ENCODE data around the gene LOXHD1.

DNA sequence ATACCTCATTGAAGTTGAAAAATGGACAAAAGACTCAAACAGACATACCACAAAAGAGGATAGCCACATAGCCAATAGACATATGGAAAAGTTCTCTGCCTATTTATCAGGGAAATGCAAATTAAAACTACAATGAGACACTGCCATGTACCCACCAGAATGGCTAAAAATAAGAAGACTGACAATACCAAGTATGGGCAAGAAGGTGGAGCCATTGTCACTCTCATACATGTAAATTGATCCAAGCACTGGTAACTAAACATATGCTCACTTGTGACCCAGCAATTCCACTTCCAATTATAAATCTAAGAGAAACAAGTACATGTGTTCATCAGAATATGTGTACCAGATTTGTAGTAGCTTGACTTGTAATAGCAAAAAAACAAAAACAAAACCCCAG lies 4.6 kb downstream of the LOXHD1 start:
- TF ChIP-seq, protein P1, sequence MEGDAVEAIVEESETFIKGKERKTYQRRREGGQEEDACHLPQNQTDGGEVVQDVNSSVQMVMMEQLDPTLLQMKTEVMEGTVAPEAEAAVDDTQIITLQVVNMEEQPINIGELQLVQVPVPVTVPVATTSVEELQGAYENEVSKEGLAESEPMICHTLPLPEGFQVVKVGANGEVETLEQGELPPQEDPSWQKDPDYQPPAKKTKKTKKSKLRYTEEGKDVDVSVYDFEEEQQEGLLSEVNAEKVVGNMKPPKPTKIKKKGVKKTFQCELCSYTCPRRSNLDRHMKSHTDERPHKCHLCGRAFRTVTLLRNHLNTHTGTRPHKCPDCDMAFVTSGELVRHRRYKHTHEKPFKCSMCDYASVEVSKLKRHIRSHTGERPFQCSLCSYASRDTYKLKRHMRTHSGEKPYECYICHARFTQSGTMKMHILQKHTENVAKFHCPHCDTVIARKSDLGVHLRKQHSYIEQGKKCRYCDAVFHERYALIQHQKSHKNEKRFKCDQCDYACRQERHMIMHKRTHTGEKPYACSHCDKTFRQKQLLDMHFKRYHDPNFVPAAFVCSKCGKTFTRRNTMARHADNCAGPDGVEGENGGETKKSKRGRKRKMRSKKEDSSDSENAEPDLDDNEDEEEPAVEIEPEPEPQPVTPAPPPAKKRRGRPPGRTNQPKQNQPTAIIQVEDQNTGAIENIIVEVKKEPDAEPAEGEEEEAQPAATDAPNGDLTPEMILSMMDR (IDR thresholded peaks at IDR 0.05 in 2 of 3, conservative IDR thresholded peaks at IDR 0.05 in 1 of 3; ENCODE audit: control insufficient read depth in 2 of 3, extremely low read depth in 1 of 3, insufficient read depth in 1 of 3, low read depth in 3 of 3, low read length in 3 of 3) = no peak
- TF ChIP-seq NBN (IDR thresholded peaks at IDR 0.05) (no peak), POLR2A (IDR thresholded peaks at IDR 0.05; ENCODE audit: low read depth, low read length) (no peak), SPI1 (IDR thresholded peaks at IDR 0.05; ENCODE audit: borderline replicate concordance, insufficient read depth, low read depth, low read length) (no peak), MEF2A (IDR thresholded peaks at IDR 0.05; ENCODE audit: insufficient read depth, low read depth, low read length) (no peak), EZH2 (IDR thresholded peaks at IDR 0.05; ENCODE audit: borderline replicate concordance, control insufficient read depth, low read depth, low read length) (no peak), MTA3 (IDR thresholded peaks at IDR 0.05; ENCODE audit: borderline replicate concordance, low read length) (no peak), TARDBP (IDR thresholded peaks at IDR 0.05; ENCODE audit: borderline replicate concordance) (no peak), TAF1 (IDR thresholded peaks at IDR 0.05; ENCODE audit: borderline replicate concordance, low read depth, low read length) (no peak), EP300 (IDR thresholded peaks at IDR 0.05; ENCODE audit: borderline replicate concordance in 1 of 2, control insufficient read depth in 1 of 2, low read depth in 2 of 2, low read length in 2 of 2) (no peak), RAD21 (IDR thresholded peaks at IDR 0.05; ENCODE audit: insufficient read depth, low read depth, low read length) (no peak), SIX5 (IDR thresholded peaks at IDR 0.05; ENCODE audit: low read depth, low read length, severe bottlenecking) (no peak)
- TF ChIP-seq, protein P2, sequence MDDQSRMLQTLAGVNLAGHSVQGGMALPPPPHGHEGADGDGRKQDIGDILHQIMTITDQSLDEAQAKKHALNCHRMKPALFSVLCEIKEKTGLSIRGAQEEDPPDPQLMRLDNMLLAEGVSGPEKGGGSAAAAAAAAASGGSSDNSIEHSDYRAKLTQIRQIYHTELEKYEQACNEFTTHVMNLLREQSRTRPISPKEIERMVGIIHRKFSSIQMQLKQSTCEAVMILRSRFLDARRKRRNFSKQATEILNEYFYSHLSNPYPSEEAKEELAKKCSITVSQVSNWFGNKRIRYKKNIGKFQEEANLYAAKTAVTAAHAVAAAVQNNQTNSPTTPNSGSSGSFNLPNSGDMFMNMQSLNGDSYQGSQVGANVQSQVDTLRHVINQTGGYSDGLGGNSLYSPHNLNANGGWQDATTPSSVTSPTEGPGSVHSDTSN (IDR thresholded peaks at IDR 0.05; ENCODE audit: insufficient replicate concordance, low read depth, low read length) = no peak
- TF ChIP-seq, protein P3, sequence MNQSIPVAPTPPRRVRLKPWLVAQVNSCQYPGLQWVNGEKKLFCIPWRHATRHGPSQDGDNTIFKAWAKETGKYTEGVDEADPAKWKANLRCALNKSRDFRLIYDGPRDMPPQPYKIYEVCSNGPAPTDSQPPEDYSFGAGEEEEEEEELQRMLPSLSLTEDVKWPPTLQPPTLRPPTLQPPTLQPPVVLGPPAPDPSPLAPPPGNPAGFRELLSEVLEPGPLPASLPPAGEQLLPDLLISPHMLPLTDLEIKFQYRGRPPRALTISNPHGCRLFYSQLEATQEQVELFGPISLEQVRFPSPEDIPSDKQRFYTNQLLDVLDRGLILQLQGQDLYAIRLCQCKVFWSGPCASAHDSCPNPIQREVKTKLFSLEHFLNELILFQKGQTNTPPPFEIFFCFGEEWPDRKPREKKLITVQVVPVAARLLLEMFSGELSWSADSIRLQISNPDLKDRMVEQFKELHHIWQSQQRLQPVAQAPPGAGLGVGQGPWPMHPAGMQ (IDR thresholded peaks at IDR 0.05; ENCODE audit: borderline replicate concordance) = no peak

Measured in GM12878 (cell line).